Measurements from ENCODE around the gene HNRNPAB. TPM values are rescaled to one million over a fixed set of nuclear protein-coding genes. Genes with fewer than 3 reads are reported as not detected.

Gene HNRNPAB
- polyA plus RNA-seq, 1 experiment = 102 TPM

DNA sequence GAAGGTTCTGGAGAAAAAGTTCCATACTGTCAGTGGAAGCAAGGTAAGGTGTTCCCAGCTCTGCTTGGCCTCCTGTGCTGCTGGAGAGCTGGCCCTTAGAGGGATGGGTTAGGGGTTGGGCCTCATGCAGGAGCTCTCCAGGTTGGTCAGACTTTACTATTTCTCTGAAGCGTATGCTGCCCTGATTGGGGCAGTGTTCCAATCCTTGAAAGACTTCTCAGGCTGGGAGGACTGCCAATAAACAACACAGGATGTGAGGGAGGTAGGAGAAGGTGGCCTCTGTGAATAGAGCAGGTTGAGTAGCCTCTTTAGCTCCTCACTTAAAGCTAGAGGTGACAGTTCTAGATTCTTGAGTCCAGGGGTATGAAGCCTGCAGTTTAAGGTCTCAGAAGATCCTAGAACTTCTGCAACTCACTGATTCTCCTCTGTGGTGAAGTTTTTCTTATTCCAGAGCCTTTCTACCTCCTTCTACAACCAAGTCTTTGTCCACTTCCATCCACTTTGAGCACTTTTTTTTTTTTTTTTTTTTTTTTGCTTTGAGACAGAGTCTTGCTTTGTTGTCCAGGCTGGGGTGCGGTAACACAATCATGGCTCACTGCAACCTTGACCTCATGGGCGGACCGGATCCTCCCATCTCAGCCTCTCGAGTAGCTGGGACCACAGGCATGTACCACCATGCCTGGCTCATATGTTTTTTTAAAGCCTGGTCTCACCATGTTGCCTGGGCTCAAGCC lies 3.0 kb downstream of the HNRNPAB start:
- Histone ChIP-seq H3K27ac (ENCODE audit: low read depth, low read length) (no peak overlapping the region), H3K4me3 (ENCODE audit: low read depth, low read length) (peak overlapping the region; percentile 75), H3K27me3 (ENCODE audit: control insufficient read depth, insufficient read depth, low read length) (no peaks in the 10 kb centered on the region), H3K9me3 (ENCODE audit: control insufficient read depth, insufficient read depth, low read length) (no peaks in the 10 kb centered on the region; the same call in 1 of the 2 replicates)
- DNase-seq (ENCODE audit: low read depth, low spot score) = no peak
- TF ChIP-seq, protein P1, sequence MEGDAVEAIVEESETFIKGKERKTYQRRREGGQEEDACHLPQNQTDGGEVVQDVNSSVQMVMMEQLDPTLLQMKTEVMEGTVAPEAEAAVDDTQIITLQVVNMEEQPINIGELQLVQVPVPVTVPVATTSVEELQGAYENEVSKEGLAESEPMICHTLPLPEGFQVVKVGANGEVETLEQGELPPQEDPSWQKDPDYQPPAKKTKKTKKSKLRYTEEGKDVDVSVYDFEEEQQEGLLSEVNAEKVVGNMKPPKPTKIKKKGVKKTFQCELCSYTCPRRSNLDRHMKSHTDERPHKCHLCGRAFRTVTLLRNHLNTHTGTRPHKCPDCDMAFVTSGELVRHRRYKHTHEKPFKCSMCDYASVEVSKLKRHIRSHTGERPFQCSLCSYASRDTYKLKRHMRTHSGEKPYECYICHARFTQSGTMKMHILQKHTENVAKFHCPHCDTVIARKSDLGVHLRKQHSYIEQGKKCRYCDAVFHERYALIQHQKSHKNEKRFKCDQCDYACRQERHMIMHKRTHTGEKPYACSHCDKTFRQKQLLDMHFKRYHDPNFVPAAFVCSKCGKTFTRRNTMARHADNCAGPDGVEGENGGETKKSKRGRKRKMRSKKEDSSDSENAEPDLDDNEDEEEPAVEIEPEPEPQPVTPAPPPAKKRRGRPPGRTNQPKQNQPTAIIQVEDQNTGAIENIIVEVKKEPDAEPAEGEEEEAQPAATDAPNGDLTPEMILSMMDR (IDR thresholded peaks at IDR 0.05; ENCODE audit: low read depth, low read length) = no peak
- POLR2A ChIA-PET = no interaction called here
- CTCF ChIA-PET = interaction anchor here (0.5 to 1.3 kb wide), 3 partner anchors 11 to 390 kb away, joined by 3 read pairs; no protein-coding TSS in a partner anchor

DNA sequence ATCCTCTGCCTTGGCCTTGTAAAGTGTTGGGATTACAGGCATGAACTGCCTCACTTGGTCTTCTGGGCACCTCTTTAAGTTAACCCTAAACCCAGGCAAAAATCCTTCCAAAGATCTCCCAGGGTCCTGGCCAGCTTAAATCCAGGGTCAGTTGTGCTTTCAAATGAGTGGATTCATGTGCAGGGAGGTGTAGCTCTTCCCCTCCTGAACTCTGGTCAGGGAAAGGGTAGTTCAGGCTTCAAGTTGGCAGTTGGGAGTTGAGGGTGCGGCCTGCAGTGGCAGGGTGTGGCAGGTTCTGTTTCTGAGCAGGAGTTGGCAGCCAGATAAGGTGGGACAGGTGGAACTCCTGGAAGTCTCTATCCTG lies 3.6 kb downstream of the HNRNPAB start:
- H3K27me3 ChIP-seq (ENCODE audit: control insufficient read depth, insufficient read depth, low read length) = no peaks in the 10 kb centered on the region
- DNase-seq (ENCODE audit: low read depth, low spot score) = no peak
- POLR2A ChIA-PET = no interaction called here
- no peak overlapping the region; the same call in 1 of the 2 replicates for H3K4me3 ChIP-seq (ENCODE audit: low read depth, low read length)
- H3K9me3 ChIP-seq (ENCODE audit: control insufficient read depth, insufficient read depth, low read length) = no peaks in the 10 kb centered on the region; the same call in 1 of the 2 replicates
- no peak overlapping the region for H3K27ac ChIP-seq (ENCODE audit: low read depth, low read length)
- CTCF ChIA-PET = interaction anchor here (0.5 to 1.3 kb wide), 2 partner anchors 132 to 389 kb away, joined by 3 read pairs; no protein-coding TSS in a partner anchor
- TF ChIP-seq, protein P1 (IDR thresholded peaks at IDR 0.05; ENCODE audit: low read depth, low read length) = no peak

- no peaks in the 10 kb centered on the region; the same call in 1 of the 2 replicates for H3K9me3 ChIP-seq (ENCODE audit: control insufficient read depth, insufficient read depth, low read length)
- ChIA-PET POLR2A (no interaction called here), CTCF (no interaction called here)
- H3K4me3 ChIP-seq (ENCODE audit: low read depth, low read length) = no peak overlapping the region
- H3K27me3 ChIP-seq (ENCODE audit: control insufficient read depth, insufficient read depth, low read length) = no peaks in the 10 kb centered on the region
- H3K27ac ChIP-seq (ENCODE audit: low read depth, low read length) = no peak overlapping the region
- TF ChIP-seq, protein P1 (IDR thresholded peaks at IDR 0.05; ENCODE audit: low read depth, low read length) = peak; percentile 37
- no peak for DNase-seq (ENCODE audit: low read depth, low spot score)
Observed at GRCh38 chr5:178208540-178209227, 4.4 kb downstream of the HNRNPAB start.

DNA sequence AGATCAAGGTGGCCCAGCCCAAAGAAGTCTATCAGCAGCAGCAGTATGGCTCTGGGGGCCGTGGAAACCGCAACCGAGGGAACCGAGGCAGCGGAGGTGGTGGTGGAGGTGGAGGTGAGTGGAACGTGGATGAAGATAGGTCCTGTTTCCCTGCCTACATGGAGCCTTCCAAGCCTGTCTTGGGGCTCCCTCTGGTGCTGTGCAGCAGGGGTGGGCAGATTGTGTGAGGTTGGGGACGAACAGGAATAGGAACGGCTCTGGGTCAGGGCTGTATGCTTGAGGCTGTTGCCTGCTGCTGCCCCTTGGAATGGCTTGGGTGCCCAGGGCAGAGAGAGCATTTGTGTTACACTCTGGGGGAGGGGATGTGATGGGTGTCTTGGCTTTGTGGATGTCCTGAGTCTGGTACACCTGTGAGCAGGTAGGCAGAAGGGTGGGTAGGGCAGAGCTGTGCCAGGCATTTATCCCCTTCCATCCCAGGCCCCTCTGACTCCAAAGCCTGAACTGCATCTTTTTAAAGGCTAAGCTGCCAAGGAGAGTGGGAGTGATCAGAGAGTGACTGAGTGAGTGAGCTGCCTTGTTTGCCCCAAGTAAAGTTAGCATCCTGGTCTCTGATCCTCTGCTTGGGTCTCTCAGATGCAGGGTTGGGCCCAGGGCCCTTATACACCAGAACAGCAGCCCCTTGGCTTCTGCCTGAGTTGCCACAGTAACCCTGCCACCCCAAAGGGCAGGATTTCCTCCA lies 5.2 kb downstream of the HNRNPAB start:
- no peak overlapping the region for H3K4me3 ChIP-seq (ENCODE audit: low read depth, low read length)
- no peak overlapping the region for H3K27ac ChIP-seq (ENCODE audit: low read depth, low read length)
- TF ChIP-seq, protein P1 (IDR thresholded peaks at IDR 0.05; ENCODE audit: low read depth, low read length) = no peak
- POLR2A ChIA-PET = interaction anchor here (1.1 to 1.6 kb wide), 2 partner anchors 13 to 23 kb away, joined by 3 read pairs; partner anchors contain the start of gene PHYKPL
- CTCF ChIA-PET = interaction anchor here (0.6 kb wide), 1 partner anchor 146 kb away, joined by 3 read pairs; no protein-coding TSS in a partner anchor
- H3K9me3 ChIP-seq (ENCODE audit: control insufficient read depth, insufficient read depth, low read length) = no peaks in the 10 kb centered on the region
- no peak for DNase-seq (ENCODE audit: low read depth, low spot score)
- no peaks in the 10 kb centered on the region for H3K27me3 ChIP-seq (ENCODE audit: control insufficient read depth, insufficient read depth, low read length)

Measured in AG04450 (cell line).